Common myeloid progenitor, CD34-positive (primary cell): ENCODE measurements around the gene ARPC1B.

Experiments
- CTCF ChIA-PET: fragments of 350-600 bp; sonication (Branson Sonifier 250); formaldehyde crosslinking; loops from one replicate; lab custom pipeline; 2021; ENCODE audit warnings: antibody characterized with exemption; lab: Charles Lee
- POLR2A ChIA-PET: fragments of 350-600 bp; sonication (Branson Sonifier 250); formaldehyde crosslinking; loops from one replicate; lab custom pipeline; 2021; ENCODE audit warnings: antibody characterized with exemption; lab: Charles Lee
- DNase-seq, 3 donors: peaks; one replicate each; pipeline versions ENCODE4 v3.0.0 to v3.0.0-alpha.2; 2013
- H3K27ac ChIP-seq, 2 experiments: 1 replicate in 1 of 2; 2 replicates in 1 of 2; pipeline ENCODE4 v1.7.0; 2013; ENCODE audit warnings: inconsistent platforms in 2 of 2, low read length in 2 of 2, mild to moderate bottlenecking in 2 of 2, low read depth in 1 of 2, moderate library complexity in 1 of 2; ENCODE audit not compliant: severe bottlenecking in 2 of 2, insufficient read depth in 1 of 2, poor library complexity in 1 of 2
- H3K27me3 ChIP-seq, 5 experiments: replicated peaks in 2 of 5; 1 replicate in 3 of 5; 2 replicates in 2 of 5; pipeline versions ENCODE4 v1.6.1 to v1.7.0; 2013; ENCODE audit warnings: low read length in 4 of 5, mild to moderate bottlenecking in 2 of 5, moderate library complexity in 2 of 5, inconsistent platforms in 1 of 5; ENCODE audit not compliant: insufficient read depth in 5 of 5, control insufficient read depth in 4 of 5
- H3K36me3 ChIP-seq, 4 experiments: 1 replicate in 2 of 4; 2 replicates in 2 of 4; pipeline versions ENCODE4 v1.6.1 to v1.7.0; 2013; ENCODE audit warnings: low read length in 3 of 4, control low read depth in 1 of 4, mild to moderate bottlenecking in 1 of 4; ENCODE audit not compliant: control insufficient read depth in 4 of 4, insufficient read depth in 4 of 4
- H3K4me1 ChIP-seq, 4 experiments: 1 replicate in 3 of 4; 2 replicates in 1 of 4; pipeline versions ENCODE4 v1.6.1 to v1.7.1; 2013; ENCODE audit warnings: low read length in 3 of 4, mild to moderate bottlenecking in 3 of 4, control low read depth in 1 of 4, inconsistent platforms in 1 of 4, moderate library complexity in 1 of 4; ENCODE audit not compliant: control insufficient read depth in 4 of 4, insufficient read depth in 4 of 4; ENCODE audit errors: control extremely low read depth in 1 of 4
- H3K4me3 ChIP-seq, 7 experiments: 1 replicate in 4 of 7; 2 replicates in 3 of 7; pipeline versions ENCODE4 v1.5.1 to v1.7.0; 2013; ENCODE audit warnings: mild to moderate bottlenecking in 7 of 7, low read length in 6 of 7, moderate library complexity in 6 of 7, inconsistent platforms in 2 of 7, low read depth in 2 of 7, control low read depth in 1 of 7; ENCODE audit not compliant: insufficient read depth in 4 of 7, control insufficient read depth in 1 of 7; ENCODE audit errors: extremely low read depth in 1 of 7
- H3K9me3 ChIP-seq, 5 experiments: 1 replicate in 4 of 5; 2 replicates in 1 of 5; pipeline versions ENCODE4 v1.6.1 to v1.7.1; 2013; ENCODE audit warnings: low read length in 4 of 5, mild to moderate bottlenecking in 2 of 5, inconsistent platforms in 1 of 5, low read depth in 1 of 5, moderate library complexity in 1 of 5; ENCODE audit not compliant: control insufficient read depth in 4 of 5, insufficient read depth in 2 of 5; ENCODE audit errors: control extremely low read depth in 1 of 5
- WGBS: methylation state at CpG from one replicate; pipeline ENCODE4 v1.1.5; 2013; ENCODE audit not compliant: insufficient coverage; 5-methylcytosine and 5-hydroxymethylcytosine counted together

ARPC1B gene

DNA sequence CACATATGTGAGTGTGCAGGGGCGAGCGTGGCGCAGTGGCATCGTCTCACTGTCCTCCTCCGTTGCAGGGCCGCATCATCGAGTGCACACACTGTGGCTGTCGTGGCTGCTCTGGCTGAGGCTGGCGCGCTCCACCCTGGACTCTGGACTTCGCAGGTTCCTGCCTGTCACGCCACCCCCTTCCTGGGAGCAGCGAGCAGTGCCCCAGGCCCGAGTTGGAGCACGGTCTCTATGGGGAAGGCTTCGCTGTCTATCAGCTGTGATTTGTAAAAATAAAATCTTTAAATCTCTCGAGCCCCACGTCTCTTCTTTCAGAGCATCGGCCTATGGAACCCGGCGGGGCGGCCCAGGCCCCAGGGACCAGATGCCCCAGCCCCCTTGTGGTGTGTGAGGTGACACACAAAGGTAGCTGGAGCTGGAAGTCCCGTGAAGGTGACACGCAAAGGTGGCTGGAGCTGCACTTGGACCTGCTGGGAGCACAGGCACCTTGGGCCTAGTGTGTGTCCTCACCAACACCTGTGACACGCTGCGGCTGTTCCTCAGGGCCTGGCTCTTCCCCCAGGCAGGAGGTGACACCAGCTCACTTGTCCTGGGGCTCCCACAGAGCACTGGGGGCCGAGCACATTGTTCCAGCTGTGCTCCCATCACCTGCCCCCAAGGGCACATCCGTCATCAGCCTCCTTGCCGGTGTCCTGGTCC lies 44.9 kb downstream of the ARPC1B start:
- 96% methylated on average over 19 of the region's 29 CpGs for WGBS
- H3K27ac ChIP-seq: no peak overlapping the region
- no peak for DNase-seq
- H3K9me3 ChIP-seq: no peaks in the 10 kb centered on the region
- POLR2A ChIA-PET: interaction anchor here (1.3 kb wide), 1 partner anchor 10 kb away, joined by 3 read pairs; the partner anchor contains the start of gene BUD31
- H3K27me3 ChIP-seq: no peaks in the 10 kb centered on the region
- H3K4me3 ChIP-seq: no peak overlapping the region
- peaks cover 10 to 87% (median 66%) of the 10 kb centered on the region in 4 experiments for H3K36me3 ChIP-seq
- CTCF ChIA-PET: interaction anchor here (1.2 to 1.6 kb wide), 4 partner anchors 9 to 23 kb away, joined by 3 to 9 read pairs (median 5); partner anchors contain the start of genes BUD31 and PDAP1
- H3K4me1 ChIP-seq: no peaks in the 10 kb centered on the region

DNA sequence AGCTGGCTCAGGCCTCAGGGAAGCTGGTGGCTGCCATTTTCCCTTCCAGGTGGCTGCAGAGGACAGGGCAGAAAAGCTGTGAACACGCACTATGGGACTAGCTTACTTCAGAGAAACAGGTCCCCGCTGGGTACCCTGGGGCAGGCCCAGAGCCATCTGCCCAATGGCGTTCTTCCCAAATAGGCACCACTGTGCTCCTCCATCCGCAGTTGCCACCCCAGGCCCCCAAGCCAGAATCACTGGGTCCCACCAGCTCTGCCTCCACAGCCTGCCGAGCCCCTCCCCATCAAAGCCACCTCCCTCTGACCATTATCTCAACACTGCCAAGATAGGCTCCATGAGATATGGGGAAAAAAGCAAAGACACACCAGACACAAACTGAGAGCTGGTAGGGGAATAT lies 45.7 kb downstream of the ARPC1B start:
- no peak overlapping the region for H3K27ac ChIP-seq
- CTCF ChIA-PET: interaction anchor here (1.2 to 1.6 kb wide), 4 partner anchors 9 to 23 kb away, joined by 3 to 9 read pairs (median 5); partner anchors contain the start of genes BUD31 and PDAP1
- no peaks in the 10 kb centered on the region for H3K27me3 ChIP-seq
- no peak overlapping the region for H3K4me3 ChIP-seq
- peaks cover 11 to 87% (median 67%) of the 10 kb centered on the region in 4 experiments for H3K36me3 ChIP-seq
- H3K4me1 ChIP-seq: no peaks in the 10 kb centered on the region
- DNase-seq: no peak
- WGBS: 100% methylated on average over 3 of the region's 5 CpGs
- H3K9me3 ChIP-seq: no peaks in the 10 kb centered on the region
- POLR2A ChIA-PET: interaction anchor here (1.3 kb wide), 1 partner anchor 11 kb away, joined by 3 read pairs; the partner anchor contains the start of gene BUD31

- no peak overlapping the region for H3K27ac ChIP-seq
- no peak overlapping the region for H3K4me3 ChIP-seq
- no peaks in the 10 kb centered on the region for H3K9me3 ChIP-seq
- H3K36me3 ChIP-seq: peaks cover 11 to 86% (median 65%) of the 10 kb centered on the region in 4 experiments
- POLR2A ChIA-PET: interaction anchor here (0.7 to 1.3 kb wide), 2 partner anchors 12 to 73 kb away, joined by 3 read pairs; partner anchors contain the start of gene BUD31
- no peaks in the 10 kb centered on the region for H3K27me3 ChIP-seq
- WGBS: 88% methylated on average over 7 of the region's 7 CpGs
- CTCF ChIA-PET: no interaction called here
- H3K4me1 ChIP-seq: no peaks in the 10 kb centered on the region
- no peak for DNase-seq
These were observed 46.5 kb downstream of the ARPC1B start for GRCh38 chr7:99420986-99421385.

- Histone ChIP-seq H3K27ac (no peak overlapping the region), H3K36me3 (peaks cover 9 to 75% (median 57%) of the 10 kb centered on the region in 4 experiments), H3K27me3 (no peaks in the 10 kb centered on the region), H3K4me3 (no peak overlapping the region), H3K9me3 (no peaks in the 10 kb centered on the region), H3K4me1 (no peaks in the 10 kb centered on the region)
- DNase-seq: no peak
- WGBS: 95% methylated on average over 11 of the region's 11 CpGs
- POLR2A ChIA-PET: interaction anchor here (0.9 kb wide), 1 partner anchor 13 kb away, joined by 5 read pairs; the partner anchor contains the start of genes BUD31 and PDAP1
- CTCF ChIA-PET: interaction anchor here (0.6 kb wide), 1 partner anchor 1149 kb away, joined by 3 read pairs; no protein-coding TSS in a partner anchor
These were observed 47.7 kb downstream of the ARPC1B start for GRCh38 chr7:99422186-99422585.

DNA sequence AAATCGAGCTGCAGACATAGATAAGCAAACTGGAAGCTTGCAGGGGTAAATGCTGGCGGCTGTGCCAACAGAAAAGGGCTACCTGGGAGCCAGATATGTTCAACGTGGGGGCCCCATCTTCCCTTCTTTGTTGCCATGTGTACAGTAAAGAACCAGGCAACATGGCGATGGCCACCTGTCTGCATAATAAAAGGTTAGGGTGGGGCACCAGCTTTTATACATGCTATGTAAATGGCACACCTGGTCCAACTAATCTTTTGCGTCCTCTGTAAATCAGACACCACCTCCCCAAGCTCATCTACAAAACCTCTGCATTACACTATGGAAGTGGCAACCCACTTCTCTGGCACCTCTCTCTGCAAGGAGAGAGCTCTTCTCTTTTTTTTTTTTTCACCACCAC lies 48.1 kb downstream of the ARPC1B start:
- peaks cover 5 to 71% (median 52%) of the 10 kb centered on the region in 4 experiments for H3K36me3 ChIP-seq
- DNase-seq: no peak
- H3K4me3 ChIP-seq: no peak overlapping the region
- H3K9me3 ChIP-seq: no peaks in the 10 kb centered on the region
- H3K4me1 ChIP-seq: no peaks in the 10 kb centered on the region
- WGBS: 100% methylated on average over 5 of the region's 5 CpGs
- no peaks in the 10 kb centered on the region for H3K27me3 ChIP-seq
- no peak overlapping the region for H3K27ac ChIP-seq
- CTCF ChIA-PET: interaction anchor here (0.6 kb wide), 1 partner anchor 1148 kb away, joined by 3 read pairs; no protein-coding TSS in a partner anchor
- POLR2A ChIA-PET: interaction anchor here (0.9 kb wide), 1 partner anchor 14 kb away, joined by 5 read pairs; the partner anchor contains the start of genes BUD31 and PDAP1

DNA sequence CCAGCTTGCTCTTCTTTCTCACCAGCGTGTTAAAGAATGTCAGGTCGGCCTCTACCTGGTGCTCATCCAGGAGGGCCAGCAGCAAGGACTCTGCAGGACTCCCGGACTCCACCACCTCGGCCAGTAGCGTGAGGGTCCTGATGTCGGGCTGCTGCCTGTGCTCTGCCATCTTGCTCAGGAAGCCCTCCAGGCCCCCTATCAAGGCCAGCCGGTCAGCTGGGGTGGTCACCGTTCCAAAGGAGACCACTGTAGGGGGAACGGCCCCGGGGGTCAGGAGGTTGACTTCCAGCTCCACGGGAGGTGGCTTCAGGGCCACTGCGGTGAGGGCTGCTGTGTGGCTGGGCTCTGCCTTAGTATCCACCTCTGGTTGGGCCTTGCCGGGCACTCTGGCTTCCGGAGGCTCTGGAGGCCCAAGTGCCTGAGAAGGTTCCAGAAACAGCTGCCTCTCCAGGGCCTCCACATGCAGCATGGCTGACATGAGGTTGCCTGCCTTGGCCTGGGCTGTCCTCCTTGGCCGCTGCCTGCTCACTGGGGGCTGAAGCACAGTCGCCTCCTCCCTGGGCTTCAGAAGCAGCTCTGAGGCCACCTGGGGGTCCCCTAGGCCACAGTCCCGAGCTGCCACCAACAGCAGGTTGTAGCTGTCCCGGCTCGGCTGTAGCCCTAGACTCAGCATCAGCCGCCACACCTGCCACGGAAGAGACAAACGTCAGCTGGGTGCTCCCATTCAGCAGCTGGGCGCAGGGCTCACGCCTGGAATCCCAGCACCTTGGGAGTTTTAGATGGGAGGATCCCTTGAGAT lies 50.6 kb downstream of the ARPC1B start:
- DNase-seq: no peak
- no peak overlapping the region for H3K4me3 ChIP-seq
- 94% methylated on average over 22 of the region's 24 CpGs for WGBS
- ChIA-PET CTCF (no interaction called here), POLR2A (no interaction called here)
- H3K9me3 ChIP-seq: no peaks in the 10 kb centered on the region
- no peaks in the 10 kb centered on the region for H3K27me3 ChIP-seq
- H3K4me1 ChIP-seq: no peaks in the 10 kb centered on the region
- H3K27ac ChIP-seq: no peak overlapping the region
- peaks cover 3 to 63% (median 46%) of the 10 kb centered on the region in 4 experiments for H3K36me3 ChIP-seq
